DMS114 treated with DMSO at 0.1 percent for 48 hours (cell line): ENCODE measurements around the gene ZFHX3.

ENCODE experiments used
- DNase-seq: peaks from one replicate; lab custom pipeline; 2025; ENCODE audit not compliant: unreplicated experiment; lab: John Stamatoyannopoulos, UW

The ZFHX3 gene

DNA sequence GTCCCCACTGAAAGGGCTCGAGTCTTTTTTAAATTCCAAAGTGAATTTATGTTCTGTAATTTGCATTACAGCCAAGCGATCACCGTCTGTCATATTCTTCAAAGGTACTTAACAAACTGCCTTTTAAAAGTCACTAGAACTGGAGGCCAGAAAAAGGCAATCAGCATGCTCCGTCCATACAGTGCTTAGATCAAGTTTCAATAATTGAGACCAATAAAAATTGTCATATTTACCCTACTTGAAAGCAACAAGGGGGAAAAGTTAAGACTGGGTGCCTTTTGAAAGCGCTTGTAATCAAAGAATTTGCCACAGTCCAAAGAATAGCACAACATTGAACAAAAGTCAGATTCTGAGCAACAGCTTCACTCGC lies 9.0 kb upstream of the ZFHX3 start:
- no peak for DNase-seq

DNA sequence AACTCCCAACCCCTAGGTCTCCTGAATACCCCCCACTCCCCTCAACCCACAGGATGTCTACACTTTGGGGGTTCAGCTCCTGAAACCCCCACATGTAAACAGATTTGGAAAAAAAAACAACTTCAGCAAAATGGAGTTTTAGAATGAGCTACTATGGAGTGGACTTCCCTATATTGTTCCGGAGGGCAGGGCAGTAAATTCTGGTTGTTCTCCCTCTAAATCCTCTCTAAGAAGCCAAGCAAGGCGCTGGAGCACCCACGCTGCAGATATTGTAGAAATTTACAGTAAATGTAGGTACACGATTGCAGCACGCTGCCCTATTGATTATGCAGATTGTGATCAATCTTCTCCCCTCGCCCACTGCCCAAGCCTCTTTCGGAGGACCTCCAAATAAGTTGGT lies 8.5 kb upstream of the ZFHX3 start:
- no peak for DNase-seq

- no peak for DNase-seq
Measured at GRCh38 chr16:73054813-73055482, 7.0 kb upstream of the ZFHX3 start.

DNA sequence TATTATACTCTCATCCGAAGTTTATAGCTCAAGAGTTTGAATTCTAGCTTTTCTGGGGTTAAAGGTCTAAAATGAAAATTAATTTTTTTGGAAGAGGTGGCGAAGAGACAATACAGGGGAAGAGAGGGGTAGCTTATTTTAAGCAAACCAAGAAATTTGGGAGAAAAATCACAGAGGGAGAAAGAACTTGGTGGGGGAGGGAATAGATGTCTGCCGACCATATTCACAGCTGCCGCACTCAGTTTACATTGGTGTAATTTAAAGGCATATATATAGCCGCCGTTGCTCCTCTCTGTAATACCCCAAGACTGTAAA lies 6.5 kb upstream of the ZFHX3 start:
- DNase-seq, result no peak

DNA sequence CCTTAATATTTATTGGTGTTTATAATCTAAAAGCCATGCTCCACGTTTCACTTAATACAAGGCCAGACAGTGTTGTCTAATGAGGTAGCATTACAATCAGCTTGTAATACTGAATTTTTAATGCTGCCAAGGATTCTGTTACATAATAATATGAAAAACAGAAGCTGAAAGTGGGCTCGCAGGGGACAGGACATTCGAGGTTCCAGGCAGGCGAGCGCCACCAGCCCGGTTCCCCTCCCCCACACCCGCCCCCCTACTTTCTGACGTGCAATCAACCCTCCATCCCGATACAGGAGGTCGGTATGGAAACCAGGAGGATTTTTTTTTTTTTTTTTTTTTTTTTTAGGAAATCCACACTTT lies 6.2 kb upstream of the ZFHX3 start:
- no peak for DNase-seq

DNA sequence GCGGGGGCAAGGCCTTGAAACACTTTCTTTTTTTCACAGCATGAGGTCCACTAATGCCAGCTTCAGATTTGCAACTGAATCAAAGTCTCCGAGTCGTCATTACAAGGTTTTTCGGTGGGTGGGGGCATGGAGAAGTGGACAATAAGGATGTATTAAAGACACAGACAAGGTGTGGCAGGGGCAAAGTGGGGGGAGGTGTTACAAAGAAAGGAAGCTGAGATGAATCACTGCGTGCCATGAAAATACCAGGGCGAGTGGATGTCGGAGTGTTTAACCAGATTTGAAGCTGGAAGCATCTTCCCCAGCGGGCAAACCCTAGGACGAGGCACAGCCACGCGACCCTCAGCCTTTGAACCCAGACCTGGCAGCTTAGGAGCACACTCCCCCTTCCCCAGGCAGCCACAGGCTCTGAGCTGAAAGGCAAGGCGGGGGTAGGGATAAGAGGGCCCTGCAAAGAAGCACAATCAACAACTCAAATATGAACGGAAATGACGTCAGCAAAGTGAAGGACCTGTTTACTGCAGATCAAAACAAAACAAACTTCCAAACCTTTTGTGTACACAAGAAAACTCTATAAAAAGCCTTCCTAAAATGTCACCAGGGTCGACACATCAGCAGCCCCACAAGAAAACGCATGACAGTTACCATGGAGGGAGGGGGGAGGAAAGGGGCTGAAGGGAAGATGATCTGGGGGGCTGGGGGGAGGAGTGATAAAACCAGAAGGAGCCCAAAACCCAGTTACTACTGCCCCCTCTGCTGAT lies 5.6 kb upstream of the ZFHX3 start:
- DNase-seq, result no peak

DNA sequence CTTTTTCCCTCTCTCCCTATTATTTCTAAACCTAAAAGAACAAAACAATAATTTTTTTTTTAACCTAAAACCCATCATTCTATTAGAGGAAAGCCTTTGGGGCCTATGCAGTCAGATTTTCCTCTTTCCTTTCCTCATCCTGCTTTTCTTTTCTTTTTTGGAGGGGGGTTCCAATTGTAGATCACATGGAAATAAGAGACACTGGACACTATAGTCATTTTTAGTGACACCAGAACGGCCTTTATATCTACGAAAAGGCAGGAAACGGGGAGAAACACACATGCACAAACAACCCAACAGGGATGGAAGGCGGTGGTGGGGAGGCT lies 5.1 kb upstream of the ZFHX3 start:
- DNase-seq, result no peak

DNA sequence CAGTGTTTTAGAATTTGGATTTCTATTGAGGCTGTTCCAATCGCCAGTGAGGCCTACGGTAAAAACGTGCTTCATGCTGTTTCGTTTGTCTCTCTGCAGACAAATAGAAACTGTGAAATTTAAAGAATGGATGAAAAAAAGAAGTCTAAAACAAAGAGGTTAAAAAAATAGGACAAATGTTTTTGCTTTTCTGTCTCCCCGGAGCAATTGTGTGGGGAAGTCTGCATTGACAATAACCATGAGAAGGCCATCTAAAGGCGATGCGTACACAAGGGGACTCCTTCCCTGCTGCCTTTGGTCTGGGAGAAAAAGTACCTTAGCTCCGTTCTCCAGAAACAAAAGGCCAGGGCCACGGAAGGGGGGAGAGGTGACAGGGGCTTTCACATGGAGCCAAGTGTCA lies 4.6 kb upstream of the ZFHX3 start:
- no peak for DNase-seq

DNA sequence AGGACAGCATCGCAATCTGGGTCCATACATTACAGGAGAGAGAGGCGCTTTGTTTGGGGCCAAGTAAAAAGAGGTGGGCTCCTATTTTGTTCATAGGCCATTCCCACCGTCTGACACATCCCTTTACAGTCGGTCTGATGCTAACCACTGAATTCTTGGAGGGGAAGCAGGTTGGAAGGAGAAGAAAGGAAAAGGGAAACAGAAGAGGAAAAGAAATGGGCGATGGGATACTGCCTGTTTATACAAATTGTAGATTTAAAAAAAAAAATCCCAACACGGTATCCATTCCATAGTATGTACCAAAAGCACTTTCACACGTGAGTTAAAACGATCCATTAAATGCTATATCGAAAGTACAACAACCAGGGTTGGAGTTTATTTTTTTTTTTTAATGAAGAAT lies 4.0 kb upstream of the ZFHX3 start:
- DNase-seq, result no peak

DNA sequence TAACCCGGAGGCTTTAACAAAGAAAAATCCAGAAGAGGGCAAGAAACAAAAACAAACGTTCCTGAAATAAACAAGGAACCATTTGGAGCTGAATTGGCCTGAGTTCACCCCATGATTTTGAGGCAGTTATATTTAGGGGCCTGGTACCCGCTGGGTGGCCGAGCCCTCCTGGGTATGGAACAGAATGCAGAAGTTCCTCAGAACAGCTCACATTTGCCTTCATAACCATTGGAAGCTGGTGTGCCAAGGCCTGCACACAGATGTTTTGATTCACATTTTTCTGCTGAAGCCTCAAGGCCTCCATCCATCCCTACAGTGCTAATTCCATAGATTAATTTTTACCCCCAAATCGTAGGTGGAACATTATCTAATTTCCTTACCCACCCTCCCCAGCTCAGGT lies 3.3 kb upstream of the ZFHX3 start:
- no peak for DNase-seq

GRCh38 chr16:73050201-73051099 lies 2.5 kb upstream of the ZFHX3 start:
- no peak for DNase-seq

- DNase-seq, result no peak
Measured at GRCh38 chr16:73049511-73049910, 1.6 kb upstream of the ZFHX3 start.

- DNase-seq, result no peak
Measured at GRCh38 chr16:73049091-73049490, 1.2 kb upstream of the ZFHX3 start.

- no peak for DNase-seq
Measured at GRCh38 chr16:73048292-73049080, 558 bp upstream of the ZFHX3 start.

- no peak for DNase-seq
Measured at GRCh38 chr16:73047221-73047535, 750 bp downstream of the ZFHX3 start.

DNA sequence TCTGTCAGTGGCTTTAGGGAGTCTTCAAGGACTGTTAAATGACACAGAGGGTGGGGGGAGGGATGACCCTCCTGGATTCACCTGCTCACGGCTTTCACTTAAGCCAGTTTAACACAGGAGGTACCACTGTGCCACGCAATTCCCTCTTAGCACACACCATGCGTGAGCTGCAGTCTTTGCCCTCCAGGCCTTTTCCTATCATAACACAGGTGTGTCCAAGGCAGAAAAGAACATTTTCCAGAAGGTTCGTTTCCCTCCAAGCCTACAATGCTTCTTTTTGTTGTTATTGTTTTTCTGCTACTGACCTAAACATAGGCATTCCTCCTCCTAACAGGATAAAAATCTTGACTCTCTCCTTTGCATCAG lies 1.1 kb downstream of the ZFHX3 start:
- no peak for DNase-seq

GRCh38 chr16:73046202-73046848 lies 1.6 kb downstream of the ZFHX3 start:
- DNase-seq, result no peak

- no peak for DNase-seq
Measured at GRCh38 chr16:73043828-73044467, 4.0 kb downstream of the ZFHX3 start.

DNA sequence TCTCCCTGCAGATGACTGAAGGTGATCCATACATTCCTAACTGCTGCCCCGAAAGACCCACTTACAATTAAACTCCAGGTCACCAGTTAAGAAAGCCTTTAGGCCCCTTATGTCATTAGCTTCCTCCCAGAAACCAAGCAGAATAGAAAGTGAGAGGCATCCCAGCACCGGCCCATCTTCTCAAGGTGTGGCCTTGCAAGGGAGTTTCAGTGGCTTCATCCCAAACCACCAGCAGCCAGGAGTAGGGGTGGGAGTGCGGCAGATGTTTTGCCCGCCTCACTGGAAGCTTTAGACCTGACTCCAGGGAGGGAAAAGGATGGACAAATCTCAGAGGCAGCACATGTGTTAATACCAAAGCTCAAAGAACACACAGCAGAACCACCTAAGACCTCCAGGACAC lies 5.1 kb downstream of the ZFHX3 start:
- DNase-seq, result no peak

DNA sequence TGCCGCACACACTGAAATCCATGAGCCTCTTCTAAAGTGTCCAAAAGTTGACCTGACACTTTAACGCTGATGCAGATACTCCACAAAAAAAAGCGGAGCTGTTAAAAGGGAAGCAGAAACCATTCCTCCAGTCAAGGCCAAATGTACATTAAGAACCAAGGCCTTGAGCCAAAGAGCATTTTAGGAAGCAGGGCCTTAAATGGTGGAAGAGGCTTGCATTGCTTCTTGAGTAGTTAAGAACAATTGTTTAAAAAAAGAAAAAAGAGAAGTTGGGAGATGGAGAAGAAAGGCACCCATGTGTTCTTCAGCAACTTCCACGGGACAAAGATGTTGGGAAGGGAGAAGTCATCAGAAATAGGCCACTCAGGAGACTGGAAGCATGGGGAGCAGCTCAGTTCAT lies 6.3 kb downstream of the ZFHX3 start:
- no peak for DNase-seq
